HG03439 (cell line): ENCODE measurements around the gene CABLES2.

Source experiments
- ATAC-seq: cut with Tn5 transposase; IDR thresholded peaks from one replicate; pipeline ENCODE4 v1.9.1; 2021; ENCODE audit warnings: mild to moderate bottlenecking, moderate library complexity; ENCODE audit not compliant: unreplicated experiment

Gene CABLES2

GRCh38 chr20:62350629-62351422, 56.3 kb downstream of the CABLES2 start:
- no peak for ATAC-seq

- no peak for ATAC-seq
Observed at GRCh38 chr20:62350098-62350628, 56.9 kb downstream of the CABLES2 start.

GRCh38 chr20:62349556-62350097, 57.5 kb downstream of the CABLES2 start:
- no peak for ATAC-seq

- no peak for ATAC-seq
Observed at GRCh38 chr20:62348604-62349003, 58.5 kb downstream of the CABLES2 start.

- no peak for ATAC-seq
Observed at GRCh38 chr20:62347445-62347844, 59.6 kb downstream of the CABLES2 start.

- no peak for ATAC-seq
Observed at GRCh38 chr20:62347151-62347404, 60.0 kb downstream of the CABLES2 start.

- no peak for ATAC-seq
Observed at GRCh38 chr20:62346398-62347150, 60.5 kb downstream of the CABLES2 start.

GRCh38 chr20:62345681-62346370, 61.3 kb downstream of the CABLES2 start:
- no peak for ATAC-seq

GRCh38 chr20:62344782-62345181, 62.3 kb downstream of the CABLES2 start:
- ATAC-seq: no peak

- no peak for ATAC-seq
Observed at GRCh38 chr20:62344092-62344491, 63.0 kb downstream of the CABLES2 start.

GRCh38 chr20:62342910-62343309, 64.2 kb downstream of the CABLES2 start:
- no peak for ATAC-seq

- ATAC-seq: peak; percentile 68
Observed at GRCh38 chr20:62339647-62340062, 67.4 kb downstream of the CABLES2 start.
